BLaER1 treated with 17β-estradiol and CSF1 and Interleukin-3, amounts not matched to agents 10 nM and 100 nM (cell line): ENCODE measurements around the gene GOLIM4.

ENCODE experiments used
- H3K27ac ChIP-seq, 11 experiments: shearing (Covaris generic); formaldehyde crosslinking; 2 replicates each; pipeline ENCODE4 v1.8.1; 2022
- H3K27me3 ChIP-seq, 11 experiments: shearing (Covaris generic); formaldehyde crosslinking; 2 replicates each; pipeline ENCODE4 v1.8.1; 2022
- H3K36me3 ChIP-seq, 11 experiments: shearing (Covaris generic); formaldehyde crosslinking; 2 replicates each; pipeline ENCODE4 v1.8.1; 2022
- H3K4me1 ChIP-seq, 10 experiments: shearing (Covaris generic); formaldehyde crosslinking; 2 replicates each; pipeline ENCODE4 v1.8.1; 2022
- H3K4me2 ChIP-seq, 11 experiments: shearing (Covaris generic); formaldehyde crosslinking; 2 replicates each; pipeline ENCODE4 v1.8.1; 2022
- H3K4me3 ChIP-seq, 10 experiments: shearing (Covaris generic); formaldehyde crosslinking; 2 replicates each; pipeline ENCODE4 v1.8.1; 2022
- H3K9ac ChIP-seq, 11 experiments: shearing (Covaris generic); formaldehyde crosslinking; 2 replicates each; pipeline ENCODE4 v1.8.1; 2022
- H3K9me3 ChIP-seq, 11 experiments: shearing (Covaris generic); formaldehyde crosslinking; replicated peaks in 1 of 11; 2 replicates each; pipeline ENCODE4 v1.8.1; 2022
- H4K20me1 ChIP-seq, 11 experiments: shearing (Covaris generic); formaldehyde crosslinking; 2 replicates each; pipeline ENCODE4 v1.8.1; 2022
- Cebpa-rat ChIP-seq, 11 experiments: shearing (Covaris generic); IDR thresholded peaks; 2 replicates each; pipeline ENCODE4 v1.8.1; 2022

The GOLIM4 gene

DNA sequence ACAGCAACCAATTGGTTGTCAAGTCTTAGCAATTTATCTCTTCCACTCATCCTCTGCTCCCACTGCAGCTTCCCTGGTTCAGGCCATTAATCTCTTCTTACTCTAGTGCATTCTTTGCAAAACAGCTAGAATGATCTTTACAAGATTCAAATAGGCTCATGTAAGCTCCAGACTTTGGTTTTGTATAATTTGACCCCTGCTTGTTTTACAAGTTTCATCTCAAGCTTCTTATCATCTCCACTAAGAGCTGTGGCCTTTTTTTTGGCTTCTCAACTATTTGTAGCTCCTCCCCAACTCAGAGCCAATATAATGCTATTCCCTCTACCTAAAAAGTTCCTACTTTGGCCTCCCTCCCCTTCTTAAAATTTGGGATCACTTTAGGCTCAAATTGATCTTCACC lies 121.8 kb downstream of the GOLIM4 start:
- TF ChIP-seq Cebpa-rat (IDR thresholded peaks at IDR 0.05) = no peak
- Histone ChIP-seq H3K4me3 (no peak overlapping the region), H3K27ac (no peak overlapping the region), H3K36me3 (no peaks in the 10 kb centered on the region), H3K9ac (no peak overlapping the region), H3K4me2 (no peak overlapping the region), H4K20me1 (no peaks in the 10 kb centered on the region), H3K9me3 (no peaks in the 10 kb centered on the region), H3K27me3 (no peaks in the 10 kb centered on the region; a peak in 1 of 22 replicates), H3K4me1 (peaks cover 0 to 12% (median 0%) of the 10 kb centered on the region in 10 experiments; a peak in 3 of 20 replicates)

DNA sequence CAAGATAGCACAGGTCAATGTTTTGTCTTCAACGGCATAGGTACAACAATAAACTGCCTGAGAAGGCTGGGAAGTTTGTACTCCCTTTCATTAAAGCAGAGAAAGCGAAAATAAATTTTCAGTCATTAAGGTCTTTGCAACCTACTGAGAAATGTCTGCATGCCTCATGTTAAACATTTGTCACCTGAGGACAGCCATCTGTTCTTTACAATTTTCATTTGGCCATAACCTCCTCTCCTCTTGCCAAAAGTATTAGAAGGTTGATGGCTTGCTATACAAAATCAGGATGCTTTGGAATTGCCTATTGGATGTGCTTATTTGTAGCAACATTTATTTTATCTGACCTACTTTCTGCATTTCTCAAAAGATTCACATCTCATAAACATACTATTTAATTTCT lies 122.7 kb downstream of the GOLIM4 start:
- Histone ChIP-seq H3K9me3 (no peaks in the 10 kb centered on the region), H3K4me3 (no peak overlapping the region), H3K9ac (no peak overlapping the region), H4K20me1 (no peaks in the 10 kb centered on the region), H3K4me2 (0 out of 22 replicates have a peak overlapping the region, but pooled peaks of 1 of the 11 experiments have one; percentile 30), H3K27ac (no peak overlapping the region), H3K27me3 (no peaks in the 10 kb centered on the region; a peak in 1 of 22 replicates), H3K4me1 (peaks cover 0 to 13% (median 0%) of the 10 kb centered on the region in 10 experiments; a peak in 3 of 20 replicates), H3K36me3 (no peaks in the 10 kb centered on the region)
- no peak for TF ChIP-seq Cebpa-rat (IDR thresholded peaks at IDR 0.05)

DNA sequence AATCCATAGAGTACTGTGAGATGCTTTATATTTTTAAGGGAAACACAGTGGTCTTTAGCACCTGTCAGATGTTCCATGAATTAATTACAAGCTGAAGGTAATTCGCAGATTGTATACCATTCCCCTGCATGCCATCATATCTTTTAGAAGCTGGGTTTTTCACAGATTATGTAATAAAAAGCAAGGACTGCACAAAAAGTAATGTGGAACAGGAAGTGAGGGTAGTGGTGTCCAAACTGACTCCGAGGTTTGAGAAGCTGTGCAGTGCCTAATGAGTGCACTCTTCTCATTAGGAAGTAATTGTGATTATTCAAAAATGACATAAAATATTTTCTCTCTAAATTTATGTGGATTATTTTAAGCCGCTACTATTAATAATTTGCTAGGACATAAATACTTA lies 123.2 kb downstream of the GOLIM4 start:
- no peak for TF ChIP-seq Cebpa-rat (IDR thresholded peaks at IDR 0.05)
- no peak overlapping the region for H3K4me3 ChIP-seq
- peak overlapping the region in 2 of 11 experiments; percentile 12 to 30; a peak in 4 of 22 replicates for H3K4me2 ChIP-seq
- no peaks in the 10 kb centered on the region; a peak in 1 of 22 replicates for H3K27me3 ChIP-seq
- H3K27ac ChIP-seq = no peak overlapping the region
- peaks cover 0 to 18% (median 0%) of the 10 kb centered on the region in 10 experiments; a peak in 3 of 20 replicates for H3K4me1 ChIP-seq
- H3K9me3 ChIP-seq = no peaks in the 10 kb centered on the region
- no peaks in the 10 kb centered on the region for H4K20me1 ChIP-seq
- H3K9ac ChIP-seq = no peak overlapping the region
- H3K36me3 ChIP-seq = no peaks in the 10 kb centered on the region

DNA sequence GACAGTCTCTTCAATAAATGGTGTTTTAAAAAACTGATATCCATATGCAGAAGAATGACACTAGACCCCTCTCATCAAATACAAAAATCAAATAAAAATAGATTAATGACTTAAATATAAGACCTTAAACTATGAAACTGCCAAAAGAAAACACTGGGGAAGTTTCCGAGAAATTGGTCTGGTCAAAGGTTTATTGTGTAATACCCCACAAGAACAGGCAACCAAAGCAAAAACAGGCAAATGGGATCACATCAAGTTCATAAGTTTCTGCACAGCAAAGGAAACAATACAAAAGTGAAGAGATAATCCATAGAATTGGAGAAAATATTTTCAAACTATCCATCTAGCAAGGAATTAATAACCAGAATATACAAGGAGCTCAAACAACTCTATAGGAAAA lies 126.2 kb downstream of the GOLIM4 start:
- Histone ChIP-seq H4K20me1 (no peaks in the 10 kb centered on the region), H3K27ac (no peak overlapping the region), H3K4me3 (no peak overlapping the region), H3K27me3 (no peaks in the 10 kb centered on the region; a peak in 1 of 22 replicates), H3K4me1 (peaks cover 0 to 20% (median 0%) of the 10 kb centered on the region in 10 experiments; a peak in 3 of 20 replicates), H3K36me3 (no peaks in the 10 kb centered on the region), H3K9me3 (no peaks in the 10 kb centered on the region), H3K9ac (no peak overlapping the region), H3K4me2 (no peak overlapping the region)
- TF ChIP-seq Cebpa-rat (IDR thresholded peaks at IDR 0.05) = no peak; a peak in 1 of 22 replicates

DNA sequence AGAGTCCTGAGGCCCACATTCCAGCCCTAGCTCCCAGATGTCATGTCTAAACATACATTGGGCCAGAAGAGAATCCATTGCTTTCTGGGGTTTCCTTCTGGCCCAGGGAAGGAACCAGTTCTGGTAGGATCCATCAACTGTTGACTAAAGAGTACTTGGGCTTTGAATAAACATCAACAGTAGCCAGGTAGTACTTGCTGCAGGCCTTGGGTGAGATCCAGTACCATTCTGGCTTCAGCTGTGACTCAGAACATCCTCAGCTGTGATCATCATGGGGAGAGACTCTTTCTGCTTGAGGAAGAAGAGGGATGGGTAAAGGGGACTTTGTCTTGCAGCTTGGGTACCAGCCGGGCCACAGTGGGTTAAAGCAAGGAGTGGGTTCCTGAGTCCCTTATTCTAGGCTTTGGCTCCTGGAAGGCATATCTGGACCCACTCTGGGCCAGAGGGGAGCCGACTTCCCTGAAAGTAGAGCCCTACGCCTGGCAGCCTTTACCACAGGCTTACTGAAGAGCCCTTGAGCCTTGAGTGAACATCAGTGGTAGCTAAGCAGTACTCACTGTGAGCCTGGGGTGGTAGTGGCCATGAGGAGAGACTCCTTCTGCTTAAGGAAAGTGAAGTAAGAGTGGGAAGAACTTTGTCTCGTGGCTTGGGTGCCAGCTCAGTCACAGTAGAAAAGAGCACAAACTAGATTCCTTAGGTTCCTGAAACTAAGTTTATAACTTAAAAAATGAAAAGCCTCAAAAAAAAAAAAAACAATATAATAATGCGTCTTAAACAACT lies 128.3 kb downstream of the GOLIM4 start:
- Histone ChIP-seq H3K27ac (no peak overlapping the region), H3K9me3 (no peaks in the 10 kb centered on the region), H3K9ac (no peak overlapping the region), H3K4me2 (no peak overlapping the region; a peak in 1 of 22 replicates), H3K4me3 (no peak overlapping the region), H3K36me3 (no peaks in the 10 kb centered on the region), H4K20me1 (no peaks in the 10 kb centered on the region), H3K4me1 (peaks cover 0 to 15% (median 0%) of the 10 kb centered on the region in 10 experiments; a peak in 3 of 20 replicates), H3K27me3 (no peaks in the 10 kb centered on the region; a peak in 1 of 22 replicates)
- TF ChIP-seq Cebpa-rat (IDR thresholded peaks at IDR 0.05) = no peak
